ENCODE data around the gene PDZRN4. TPM values are rescaled to one million over a fixed set of nuclear protein-coding genes. Genes with fewer than 3 reads are reported as not detected.
"Not testable (repeated sequence)": the region's sequence is repeated elsewhere in the genome, so short reads cannot be mapped to it uniquely, and the experiment has no call there.

PDZRN4 gene
- total RNA-seq, 1 donor from 2014 or later, result 0.14 TPM

GRCh38 chr12:41612892-41613557 is 424.9 kb downstream of the PDZRN4 start:
- TF ChIP-seq, protein P1, sequence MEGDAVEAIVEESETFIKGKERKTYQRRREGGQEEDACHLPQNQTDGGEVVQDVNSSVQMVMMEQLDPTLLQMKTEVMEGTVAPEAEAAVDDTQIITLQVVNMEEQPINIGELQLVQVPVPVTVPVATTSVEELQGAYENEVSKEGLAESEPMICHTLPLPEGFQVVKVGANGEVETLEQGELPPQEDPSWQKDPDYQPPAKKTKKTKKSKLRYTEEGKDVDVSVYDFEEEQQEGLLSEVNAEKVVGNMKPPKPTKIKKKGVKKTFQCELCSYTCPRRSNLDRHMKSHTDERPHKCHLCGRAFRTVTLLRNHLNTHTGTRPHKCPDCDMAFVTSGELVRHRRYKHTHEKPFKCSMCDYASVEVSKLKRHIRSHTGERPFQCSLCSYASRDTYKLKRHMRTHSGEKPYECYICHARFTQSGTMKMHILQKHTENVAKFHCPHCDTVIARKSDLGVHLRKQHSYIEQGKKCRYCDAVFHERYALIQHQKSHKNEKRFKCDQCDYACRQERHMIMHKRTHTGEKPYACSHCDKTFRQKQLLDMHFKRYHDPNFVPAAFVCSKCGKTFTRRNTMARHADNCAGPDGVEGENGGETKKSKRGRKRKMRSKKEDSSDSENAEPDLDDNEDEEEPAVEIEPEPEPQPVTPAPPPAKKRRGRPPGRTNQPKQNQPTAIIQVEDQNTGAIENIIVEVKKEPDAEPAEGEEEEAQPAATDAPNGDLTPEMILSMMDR (IDR thresholded peaks at IDR 0.05; ENCODE audit: borderline replicate concordance), result no peak
- Histone ChIP-seq H3K9me3 (replicated peaks) (no peaks in the 10 kb centered on the region), H3K27me3 (ENCODE audit: low read depth) (no peaks in the 10 kb centered on the region), H3K4me3 (no peak overlapping the region), H3K36me3 (no peaks in the 10 kb centered on the region), H3K27ac (replicated peaks) (no peak overlapping the region), H3K4me1 (no peaks in the 10 kb centered on the region)
- DNase-seq, result no peak
- intact Hi-C loops (cut with micrococcal nuclease), result no loop called here

- H3K4me1 ChIP-seq; H3K4me3 ChIP-seq; intact Hi-C loops (cut with micrococcal nuclease); DNase-seq; H3K36me3 ChIP-seq; H3K27me3 ChIP-seq (ENCODE audit: low read depth); H3K9me3 ChIP-seq (replicated peaks); H3K27ac ChIP-seq (replicated peaks): not testable (repeated sequence)
Measured at GRCh38 chr12:41615174-41615573, 427.1 kb downstream of the PDZRN4 start.

DNA sequence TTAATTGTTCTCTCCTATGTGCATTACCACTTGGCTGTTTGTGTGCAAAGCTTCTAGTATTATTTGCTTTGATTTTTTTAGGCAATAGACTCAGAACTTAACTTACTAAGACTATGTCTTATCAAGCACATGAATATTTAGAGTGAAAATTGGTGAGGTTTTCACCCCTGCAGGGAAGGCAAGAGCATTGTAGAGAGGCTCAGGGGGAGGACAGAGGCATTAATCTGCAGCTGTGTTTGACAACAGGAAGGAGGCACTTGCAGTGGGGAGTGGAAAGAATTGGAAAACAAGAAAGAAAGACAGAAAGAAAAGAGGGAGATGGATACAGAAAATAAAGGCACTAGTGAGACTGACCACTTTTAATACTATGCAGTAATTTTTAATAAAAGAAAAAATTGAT is 431.6 kb downstream of the PDZRN4 start:
- no peak overlapping the region for H3K27ac ChIP-seq (replicated peaks)
- DNase-seq, result no peak
- H3K4me3 ChIP-seq, result no peak overlapping the region
- TF ChIP-seq, protein P1 (IDR thresholded peaks at IDR 0.05; ENCODE audit: borderline replicate concordance), result no peak
- no peaks in the 10 kb centered on the region for H3K27me3 ChIP-seq (ENCODE audit: low read depth)
- H3K4me1 ChIP-seq, result no peaks in the 10 kb centered on the region
- peaks cover 9% of the 10 kb centered on the region for H3K9me3 ChIP-seq (replicated peaks)
- intact Hi-C loops (cut with micrococcal nuclease), result no loop called here
- H3K36me3 ChIP-seq, result no peaks in the 10 kb centered on the region

GRCh38 chr12:41621291-41621690 is 433.2 kb downstream of the PDZRN4 start:
- Histone ChIP-seq H3K4me1 (no peaks in the 10 kb centered on the region), H3K27ac (replicated peaks) (no peak overlapping the region), H3K27me3 (ENCODE audit: low read depth) (no peaks in the 10 kb centered on the region), H3K36me3 (no peaks in the 10 kb centered on the region), H3K9me3 (replicated peaks) (peaks cover 9% of the 10 kb centered on the region), H3K4me3 (no peak overlapping the region)
- intact Hi-C loops (cut with micrococcal nuclease), result no loop called here
- no peak for DNase-seq
- TF ChIP-seq, protein P1 (IDR thresholded peaks at IDR 0.05; ENCODE audit: borderline replicate concordance), result no peak

All from left ventricle myocardium inferior (tissue), 1 donor.